ENCODE measurements around the gene SPARC. TPM values are rescaled to one million over a fixed set of nuclear protein-coding genes. Genes with fewer than 3 reads are reported as not detected.

The SPARC gene
- total RNA-seq, 4 donors from 2014 or later: 47.6 to 177 (median 68.6) TPM

GRCh38 chr5:151648988-151649387 is 37.7 kb downstream of the SPARC start:
- Histone ChIP-seq H3K27ac (no peak overlapping the region), H3K4me3 (no peak overlapping the region), H3K27me3 (no peaks in the 10 kb centered on the region), H3K4me1 (no peaks in the 10 kb centered on the region), H3K36me3 (no peaks in the 10 kb centered on the region), H3K9me3 (no peaks in the 10 kb centered on the region)
- TF ChIP-seq POLR2A (IDR thresholded peaks at IDR 0.05): no peak
- TF ChIP-seq, protein P1, sequence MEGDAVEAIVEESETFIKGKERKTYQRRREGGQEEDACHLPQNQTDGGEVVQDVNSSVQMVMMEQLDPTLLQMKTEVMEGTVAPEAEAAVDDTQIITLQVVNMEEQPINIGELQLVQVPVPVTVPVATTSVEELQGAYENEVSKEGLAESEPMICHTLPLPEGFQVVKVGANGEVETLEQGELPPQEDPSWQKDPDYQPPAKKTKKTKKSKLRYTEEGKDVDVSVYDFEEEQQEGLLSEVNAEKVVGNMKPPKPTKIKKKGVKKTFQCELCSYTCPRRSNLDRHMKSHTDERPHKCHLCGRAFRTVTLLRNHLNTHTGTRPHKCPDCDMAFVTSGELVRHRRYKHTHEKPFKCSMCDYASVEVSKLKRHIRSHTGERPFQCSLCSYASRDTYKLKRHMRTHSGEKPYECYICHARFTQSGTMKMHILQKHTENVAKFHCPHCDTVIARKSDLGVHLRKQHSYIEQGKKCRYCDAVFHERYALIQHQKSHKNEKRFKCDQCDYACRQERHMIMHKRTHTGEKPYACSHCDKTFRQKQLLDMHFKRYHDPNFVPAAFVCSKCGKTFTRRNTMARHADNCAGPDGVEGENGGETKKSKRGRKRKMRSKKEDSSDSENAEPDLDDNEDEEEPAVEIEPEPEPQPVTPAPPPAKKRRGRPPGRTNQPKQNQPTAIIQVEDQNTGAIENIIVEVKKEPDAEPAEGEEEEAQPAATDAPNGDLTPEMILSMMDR (IDR thresholded peaks at IDR 0.05): no peak
- DNase-seq: no peak

DNA sequence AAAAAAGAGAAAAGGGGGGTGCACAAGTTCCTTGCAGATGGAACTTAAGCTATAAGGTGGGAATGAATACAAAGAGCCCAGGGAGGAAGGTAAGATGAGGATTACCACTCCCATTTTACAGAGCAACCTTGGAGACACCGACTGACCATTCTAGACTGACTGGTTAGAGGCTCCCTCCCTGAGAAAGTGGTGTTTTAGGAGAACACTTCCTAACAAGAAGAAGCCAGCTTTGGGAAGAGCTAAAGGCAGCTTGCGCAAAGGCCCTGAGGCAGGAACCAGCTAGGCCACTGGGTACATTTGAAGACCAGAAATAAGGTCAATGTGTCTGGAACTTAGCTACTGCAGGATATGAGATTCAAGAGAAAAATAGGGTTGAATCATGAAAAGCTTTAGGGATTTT is 38.6 kb downstream of the SPARC start:
- no peak for TF ChIP-seq POLR2A (IDR thresholded peaks at IDR 0.05)
- TF ChIP-seq, protein P1 (IDR thresholded peaks at IDR 0.05): no peak
- Histone ChIP-seq H3K9me3 (no peaks in the 10 kb centered on the region), H3K36me3 (no peaks in the 10 kb centered on the region), H3K27ac (no peak overlapping the region), H3K4me3 (no peak overlapping the region), H3K27me3 (no peaks in the 10 kb centered on the region), H3K4me1 (no peaks in the 10 kb centered on the region)
- no peak for DNase-seq

DNA sequence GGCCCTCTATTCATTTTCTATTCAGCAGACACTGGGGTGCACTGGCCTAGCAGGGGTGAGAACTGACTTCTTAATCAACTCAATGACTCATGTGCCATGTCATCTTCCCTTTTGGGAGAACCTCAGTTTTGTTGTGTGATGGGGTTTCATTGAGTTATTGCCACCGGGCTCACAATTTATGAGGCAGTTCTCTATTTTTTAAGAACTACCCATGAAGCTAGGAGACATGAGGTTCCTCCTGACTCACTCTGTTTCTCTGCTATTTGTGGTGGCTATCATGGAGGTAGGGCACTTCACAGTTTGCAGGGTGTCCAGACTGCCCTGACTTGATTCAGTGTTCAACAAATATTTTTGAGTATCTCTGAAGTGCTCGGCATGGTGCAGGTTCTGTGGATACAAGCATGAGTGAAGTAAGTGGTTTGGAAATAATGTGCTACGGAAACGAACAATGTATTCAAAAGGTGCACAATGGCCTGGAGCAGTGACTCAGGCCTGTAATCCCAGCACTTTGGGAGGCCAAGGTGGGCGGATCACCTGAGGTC is 39.3 kb downstream of the SPARC start:
- Histone ChIP-seq H3K4me3 (no peak overlapping the region), H3K27me3 (no peaks in the 10 kb centered on the region), H3K36me3 (no peaks in the 10 kb centered on the region), H3K9me3 (no peaks in the 10 kb centered on the region), H3K4me1 (no peaks in the 10 kb centered on the region), H3K27ac (no peak overlapping the region)
- TF ChIP-seq POLR2A (IDR thresholded peaks at IDR 0.05): no peak
- TF ChIP-seq, protein P1 (IDR thresholded peaks at IDR 0.05): no peak
- DNase-seq: no peak

DNA sequence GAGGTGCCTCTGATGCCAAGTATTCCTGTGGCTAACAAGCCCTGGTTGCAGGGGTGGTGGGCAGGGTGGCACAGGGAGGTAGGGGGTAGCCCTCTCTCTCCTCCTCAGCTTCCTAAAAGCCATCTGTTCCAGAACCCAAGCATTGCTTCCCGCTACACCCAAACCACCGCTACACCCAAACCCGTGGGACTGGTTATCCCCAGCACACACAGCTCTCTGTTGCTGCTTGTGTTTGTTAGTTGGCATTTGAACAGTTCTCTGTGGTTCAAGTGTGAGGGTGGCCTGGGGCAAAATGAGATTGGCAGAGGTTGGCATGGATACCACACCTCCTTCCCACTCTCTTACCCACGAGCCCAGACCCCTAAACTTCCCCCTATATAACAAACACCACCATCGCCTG is 40.4 kb downstream of the SPARC start:
- DNase-seq: no peak
- Histone ChIP-seq H3K27me3 (no peaks in the 10 kb centered on the region), H3K4me1 (no peaks in the 10 kb centered on the region), H3K9me3 (no peaks in the 10 kb centered on the region), H3K27ac (no peak overlapping the region), H3K4me3 (no peak overlapping the region), H3K36me3 (no peaks in the 10 kb centered on the region)
- TF ChIP-seq, protein P1 (IDR thresholded peaks at IDR 0.05): no peak
- TF ChIP-seq POLR2A (IDR thresholded peaks at IDR 0.05): no peak

DNA sequence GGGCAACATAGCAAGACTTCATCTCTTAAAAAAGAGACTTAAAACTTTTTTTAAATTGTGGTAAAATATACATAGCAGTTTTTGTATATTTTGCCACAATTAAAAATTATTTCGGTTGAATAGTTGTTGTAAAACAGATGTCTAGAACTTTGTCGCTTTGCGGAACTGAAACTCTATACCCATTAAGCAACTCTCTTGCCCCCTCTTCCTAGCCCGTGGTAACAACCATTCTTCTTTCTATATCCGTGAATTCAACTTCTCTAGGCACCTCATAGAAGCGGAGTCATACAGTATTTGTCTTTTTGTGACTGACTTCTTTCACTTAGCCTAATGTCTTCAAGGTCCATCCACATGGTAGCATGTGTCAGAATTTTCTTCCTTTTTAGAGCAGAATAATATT is 43.3 kb downstream of the SPARC start:
- Histone ChIP-seq H3K36me3 (no peaks in the 10 kb centered on the region), H3K27ac (no peak overlapping the region), H3K9me3 (no peaks in the 10 kb centered on the region), H3K4me1 (no peaks in the 10 kb centered on the region), H3K27me3 (no peaks in the 10 kb centered on the region), H3K4me3 (no peak overlapping the region)
- DNase-seq: no peak
- TF ChIP-seq POLR2A (IDR thresholded peaks at IDR 0.05): no peak

GRCh38 chr5:151642472-151643140 is 44.1 kb downstream of the SPARC start:
- Histone ChIP-seq H3K4me3 (no peak overlapping the region), H3K36me3 (no peaks in the 10 kb centered on the region), H3K27ac (no peak overlapping the region), H3K27me3 (no peaks in the 10 kb centered on the region), H3K9me3 (no peaks in the 10 kb centered on the region), H3K4me1 (no peaks in the 10 kb centered on the region)
- DNase-seq: no peak
- TF ChIP-seq, protein P1 (IDR thresholded peaks at IDR 0.05): no peak
- TF ChIP-seq POLR2A (IDR thresholded peaks at IDR 0.05): no peak

Data from Peyer's patch (tissue), 4 donors.